GM12878 (cell line): ENCODE results near the gene ADD1. TPM values are rescaled to one million over a fixed set of nuclear protein-coding genes. Genes with fewer than 3 reads are reported as not detected.

Experiments used
- ATAC-seq: fragments of 200-7000 bp; cut with Tn5 transposase; 3 replicates; pipeline ENCODE4 v1.9.1; 2020; ENCODE audit warnings: mild to moderate bottlenecking, moderate library complexity
- BruUV-seq: library from RNA; stranded (reverse); fragments of 400-500 nt; replicated peaks from 2 replicates; lab custom pipeline; 2021; lab: Mats Ljungman, UMichigan
- CTCF ChIA-PET: fragments of 300-600 bp; sonication (Branson Sonifier 250); formaldehyde crosslinking; extraction: SDS; loops from one replicate; lab custom pipeline; 2021; ENCODE audit warnings: inconsistent platforms; lab: Yijun Ruan, JAX
- POLR2A ChIA-PET: fragments of 350-600 bp; formaldehyde crosslinking; extraction: SDS; loops from one replicate; lab custom pipeline; 2021; ENCODE audit warnings: inconsistent platforms; lab: Charles Lee
- RAD21 ChIA-PET: fragments of 300-600 bp; sonication (Branson Sonifier 250); formaldehyde crosslinking; loops from one replicate; lab custom pipeline; 2023; ENCODE audit warnings: antibody characterized with exemption; ENCODE audit not compliant: unreplicated experiment; lab: Charles Lee
- SMC1A ChIA-PET: fragments of 300-600 bp; sonication (Branson Sonifier 250); formaldehyde crosslinking; loops from one replicate; lab custom pipeline; 2023; ENCODE audit not compliant: unreplicated experiment, uncharacterized antibody; lab: Charles Lee
- DNase-seq: peaks from one replicate; pipeline ENCODE4 v3.0.0-alpha.2; 2011; ENCODE audit warnings: low read depth, low spot score
- FAIRE-seq: peaks from 3 replicates; lab custom pipeline; 2011; peaks lifted over from hg19 to GRCh38; lab: Jason Lieb, UNC
- H2AFZ ChIP-seq: 2 replicates; pipeline ENCODE4 v1.6.0; 2011; ENCODE audit warnings: low read depth, low read length, control low read depth; ENCODE audit not compliant: control insufficient read depth
- H3K27ac ChIP-seq: 2 replicates; pipeline ENCODE4 v1.5.1; 2011; ENCODE audit warnings: control low read depth; ENCODE audit not compliant: control insufficient read depth, insufficient read depth
- H3K27me3 ChIP-seq, 2 experiments: replicated peaks in 1 of 2; 2 replicates each; pipeline versions ENCODE4 v1.6.0 to v1.6.1; 2011; ENCODE audit warnings: low read length in 1 of 2; ENCODE audit not compliant: control insufficient read depth in 2 of 2, insufficient read depth in 2 of 2
- H3K36me3 ChIP-seq, 2 experiments: 2 replicates each; pipeline ENCODE4 v1.5.1; 2011; ENCODE audit warnings: low read length in 1 of 2; ENCODE audit not compliant: control insufficient read depth in 2 of 2, insufficient read depth in 2 of 2
- H3K4me1 ChIP-seq: 2 replicates; pipeline ENCODE4 v1.6.1; 2011; ENCODE audit warnings: mild to moderate bottlenecking, low read length, moderate library complexity, mixed read lengths; ENCODE audit not compliant: control insufficient read depth, insufficient read depth
- H3K4me2 ChIP-seq: 2 replicates; pipeline ENCODE4 v1.6.0; 2011; ENCODE audit warnings: control low read depth; ENCODE audit not compliant: control insufficient read depth, insufficient read depth
- H3K4me3 ChIP-seq: fragments of 200-600 bp; sonication (generic); 2 replicates; pipeline ENCODE4 v1.5.1; 2016
- H3K79me2 ChIP-seq: 2 replicates; pipeline ENCODE4 v1.6.0; 2011; ENCODE audit warnings: low read length; ENCODE audit not compliant: control insufficient read depth, insufficient read depth
- H3K9ac ChIP-seq: 2 replicates; pipeline ENCODE4 v1.8.0; 2011; ENCODE audit warnings: low read length, control low read depth, mixed read lengths; ENCODE audit not compliant: control insufficient read depth, insufficient read depth
- H3K9me3 ChIP-seq: replicated peaks from 3 replicates; pipeline ENCODE4 v1.5.1; 2011; ENCODE audit warnings: mild to moderate bottlenecking, low read length; ENCODE audit not compliant: control insufficient read depth, insufficient read depth
- H4K20me1 ChIP-seq: 2 replicates; pipeline ENCODE4 v1.6.0; 2011; ENCODE audit not compliant: control insufficient read depth, insufficient read depth
- CEBPZ ChIP-seq: fragments of 150-350 bp; IDR thresholded peaks from 2 replicates; pipeline ENCODE4 v1.6.1; 2016; ENCODE audit warnings: low read depth, low read length
- CHD1 ChIP-seq: IDR thresholded peaks from 2 replicates; pipeline ENCODE4 v1.6.1; 2012; ENCODE audit warnings: low read depth, low read length, improper control_type of control experiment
- CHD4 ChIP-seq: fragments of 200-600 bp; sonication (generic); IDR thresholded peaks from 2 replicates; pipeline ENCODE4 v1.6.1; 2016; ENCODE audit warnings: mild to moderate bottlenecking
- E2F8 ChIP-seq: fragments of 450-650 bp; IDR thresholded peaks from 2 replicates; pipeline ENCODE4 v1.6.1; 2018; ENCODE audit warnings: mild to moderate bottlenecking, low read depth, moderate library complexity; ENCODE audit not compliant: partially characterized antibody
- HDAC2 ChIP-seq: fragments of 200-600 bp; sonication (generic); IDR thresholded peaks from 2 replicates; pipeline ENCODE4 v1.6.1; 2017
- KDM1A ChIP-seq: fragments of 200-600 bp; sonication (generic); IDR thresholded peaks from 2 replicates; pipeline ENCODE4 v1.6.1; 2016; ENCODE audit warnings: borderline replicate concordance
- LARP7 ChIP-seq: fragments of 450-650 bp; IDR thresholded peaks from 2 replicates; pipeline ENCODE4 v1.6.1; 2017; ENCODE audit warnings: mild to moderate bottlenecking
- MYC ChIP-seq: IDR thresholded peaks from 2 replicates; pipeline ENCODE4 v1.6.1; 2011; ENCODE audit warnings: mild to moderate bottlenecking, low read length, moderate library complexity, inconsistent platforms; ENCODE audit not compliant: insufficient read depth, insufficient replicate concordance, insufficient read length, severe bottlenecking
- RBBP5 ChIP-seq: fragments of 200-600 bp; sonication (generic); conservative IDR thresholded peaks from 2 replicates; pipeline ENCODE4 v1.6.1; 2016
- SIX5 ChIP-seq: IDR thresholded peaks from 2 replicates; pipeline ENCODE4 v1.6.1; 2011; ENCODE audit warnings: mild to moderate bottlenecking, low read depth, low read length, moderate library complexity; ENCODE audit not compliant: severe bottlenecking
- SMAD5 ChIP-seq: IDR thresholded peaks from 2 replicates; pipeline ENCODE4 v1.6.1; 2016; ENCODE audit warnings: antibody characterized with exemption, low read depth
- TARDBP ChIP-seq: IDR thresholded peaks from 2 replicates; pipeline ENCODE4 v1.6.1; 2016; ENCODE audit warnings: borderline replicate concordance
- WGBS: methylation state at CpG from one replicate; pipeline ENCODE4 v1.1.6; 2016; ENCODE audit warnings: low lambda C conversion rate; ENCODE audit not compliant: insufficient replicate concordance, insufficient coverage; ENCODE audit errors: missing lambda C conversion rate; 5-methylcytosine and 5-hydroxymethylcytosine counted together
- in situ Hi-C: fragments of 300-500 bp; cut with MboI; formaldehyde crosslinking; loops from 9 replicates; pipeline ENCODE4 v1.14.3; 2018; ENCODE audit warnings: mixed read lengths
- intact Hi-C: fragments of 100-400 bp; cut with micrococcal nuclease; formaldehyde crosslinking; loops from one replicate; pipeline ENCODE4 v1.14.2; 2022; ENCODE audit not compliant: unreplicated experiment
- polyA plus RNA-seq, 11 experiments: library from polyadenylated mRNA; depleted of rRNA in 4 of 11; unstranded in 6 of 11; stranded (reverse) in 5 of 11; fragments of >200 nt; fragmentation: Nextera tagmentation in 4 of 11; fragmentation: Illumina TruSeq in 1 of 11; extraction: Ambion mirVana in 4 of 11; extraction: Trizol in 1 of 11; gene quantifications; 1 replicate in 1 of 11; 2 replicates in 10 of 11; pipeline versions ENCODE4 v1.2.1 to v1.2.3, GENCODE V29; 2011 to 2016; ENCODE audit warnings: inconsistent platforms in 2 of 11, missing spikeins in 2 of 11, low read depth in 1 of 11
- total RNA-seq, 4 experiments: library from RNA; depleted of rRNA in 3 of 4; stranded (reverse); fragments of >200 nt in 3 of 4; fragmentation: Illumina TruSeq in 1 of 4; extraction: Trizol in 1 of 4; gene quantifications; 2 replicates each; pipeline versions ENCODE4 v1.2.1 to v1.2.3, GENCODE V29; 2013 to 2021

The ADD1 gene
- total and polyA plus RNA-seq, 10 of the 15 experiments (the other 5 are each of a cell fraction or from before 2014, with no cell fraction given), result 21.6 to 182 (median 105) TPM

- WGBS, result 99% methylated on average over 8 of the region's 8 CpGs
- Histone ChIP-seq H3K27me3 (no peaks in the 10 kb centered on the region), H3K4me2 (no peak overlapping the region), H4K20me1 (no peaks in the 10 kb centered on the region), H3K4me1 (peaks cover 4% of the 10 kb centered on the region), H2AFZ (no peak overlapping the region), H3K79me2 (no peaks in the 10 kb centered on the region), H3K27ac (no peak overlapping the region), H3K9me3 (no peaks in the 10 kb centered on the region), H3K4me3 (no peak overlapping the region), H3K9ac (no peak overlapping the region), H3K36me3 (peaks cover 23 to 27% of the 10 kb centered on the region in 2 experiments)
- FAIRE-seq (no peak), DNase-seq (no peak), ATAC-seq (no peak)
- no peak for TF ChIP-seq TARDBP
- TF ChIP-seq SIX5, result no peak
- no peak for TF ChIP-seq MYC
- TF ChIP-seq HDAC2, result no peak
- TF ChIP-seq CHD1, result no peak
- no peak for TF ChIP-seq LARP7
- no peak for TF ChIP-seq SMAD5
- TF ChIP-seq CHD4, result no peak
- TF ChIP-seq CEBPZ, result no peak
- no peak for TF ChIP-seq RBBP5
- no peak for TF ChIP-seq KDM1A
- no peak for TF ChIP-seq E2F8
- in situ Hi-C loops (no loop called here), intact Hi-C loops (no loop called here)
- POLR2A ChIA-PET, result no interaction called here
- RAD21 ChIA-PET, result no interaction called here
- CTCF ChIA-PET, result interaction anchor here (0.5 to 1.1 kb wide), 4 partner anchors 43 to 201 kb away, joined by 3 read pairs; no protein-coding TSS in a partner anchor
- no TSS peak for BruUV-seq
- SMC1A ChIA-PET, result interaction anchor here (1.0 to 1.5 kb wide), 2 partner anchors 45 to 142 kb away, joined by 3 to 4 read pairs; no protein-coding TSS in a partner anchor
These were observed 65.9 kb downstream of the ADD1 start for GRCh38 chr4:2909583-2909982.
